Thyroid gland (tissue), 4 donors: ENCODE results near the gene NSMCE1.

ENCODE experiments used
- CTCF ChIP-seq, 6 experiments: fragments of 200-600 bp in 3 of 6; fragments of 450-650 bp in 3 of 6; sonication (generic) in 3 of 6; IDR thresholded peaks; one replicate each; pipeline ENCODE4 v1.5.1; 2016 to 2019; ENCODE audit warnings: antibody characterized with exemption in 6 of 6, mild to moderate bottlenecking in 2 of 6, inconsistent platforms in 1 of 6, moderate library complexity in 1 of 6
- POLR2A ChIP-seq, 2 donors: fragments of 450-650 bp; IDR thresholded peaks; one replicate each; pipeline ENCODE4 v1.6.1; 2017; ENCODE audit warnings: antibody characterized with exemption in 2 of 2, mild to moderate bottlenecking in 2 of 2, moderate library complexity in 1 of 2

GRCh38 chr16:27314161-27314723 is 45.7 kb upstream of the NSMCE1 start:
- no peak for TF ChIP-seq CTCF (IDR thresholded peaks at IDR 0.05)
- no peak for TF ChIP-seq POLR2A (IDR thresholded peaks at IDR 0.05)
